22Rv1 (cell line): Measurements from ENCODE around the gene KRTAP5-5.
"Not testable (repeated sequence)": the region's sequence is repeated elsewhere in the genome, so short reads cannot be mapped to it uniquely, and the experiment has no call there.

ENCODE experiments used
- ZFX ChIP-seq: fragments of 450-650 bp; IDR thresholded peaks from 2 replicates; pipeline ENCODE4 v1.6.1; 2017; ENCODE audit warnings: antibody characterized with exemption, borderline replicate concordance
- TF ChIP-seq, protein P1 (sequence below): fragments of 450-650 bp; IDR thresholded peaks from 2 replicates; pipeline ENCODE4 v1.5.1; 2017; ENCODE audit warnings: mild to moderate bottlenecking

DNA sequence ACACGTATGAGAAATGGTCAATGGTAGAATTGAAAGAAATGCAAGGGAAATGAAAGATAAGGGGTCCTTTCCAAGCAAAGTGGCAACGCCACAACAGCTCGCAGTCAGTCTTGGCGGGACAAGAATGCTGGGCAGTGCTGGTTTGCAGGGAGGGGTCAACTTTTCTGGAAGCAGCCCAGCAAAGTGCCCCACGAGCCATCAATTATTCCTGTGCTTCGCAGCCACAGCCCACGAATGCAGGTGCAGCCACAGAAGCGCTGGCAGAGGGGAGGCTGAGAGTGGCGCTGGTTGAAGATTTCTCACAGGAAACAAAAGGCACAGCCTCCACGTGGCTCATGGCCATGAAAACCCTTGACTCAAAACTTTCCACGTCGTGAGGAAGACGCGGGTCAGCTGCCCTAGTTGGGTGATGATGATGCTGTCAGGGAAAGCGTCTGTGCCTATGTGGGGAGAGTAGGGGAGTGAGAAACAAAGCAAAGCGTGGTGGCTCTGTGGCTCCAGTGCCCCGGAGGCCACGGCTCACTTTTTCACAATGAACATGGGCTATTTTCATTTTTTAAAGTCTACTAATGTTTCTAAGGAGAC, 33.2 kb downstream of the KRTAP5-5 start:
- TF ChIP-seq, protein P1, sequence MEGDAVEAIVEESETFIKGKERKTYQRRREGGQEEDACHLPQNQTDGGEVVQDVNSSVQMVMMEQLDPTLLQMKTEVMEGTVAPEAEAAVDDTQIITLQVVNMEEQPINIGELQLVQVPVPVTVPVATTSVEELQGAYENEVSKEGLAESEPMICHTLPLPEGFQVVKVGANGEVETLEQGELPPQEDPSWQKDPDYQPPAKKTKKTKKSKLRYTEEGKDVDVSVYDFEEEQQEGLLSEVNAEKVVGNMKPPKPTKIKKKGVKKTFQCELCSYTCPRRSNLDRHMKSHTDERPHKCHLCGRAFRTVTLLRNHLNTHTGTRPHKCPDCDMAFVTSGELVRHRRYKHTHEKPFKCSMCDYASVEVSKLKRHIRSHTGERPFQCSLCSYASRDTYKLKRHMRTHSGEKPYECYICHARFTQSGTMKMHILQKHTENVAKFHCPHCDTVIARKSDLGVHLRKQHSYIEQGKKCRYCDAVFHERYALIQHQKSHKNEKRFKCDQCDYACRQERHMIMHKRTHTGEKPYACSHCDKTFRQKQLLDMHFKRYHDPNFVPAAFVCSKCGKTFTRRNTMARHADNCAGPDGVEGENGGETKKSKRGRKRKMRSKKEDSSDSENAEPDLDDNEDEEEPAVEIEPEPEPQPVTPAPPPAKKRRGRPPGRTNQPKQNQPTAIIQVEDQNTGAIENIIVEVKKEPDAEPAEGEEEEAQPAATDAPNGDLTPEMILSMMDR: not testable (repeated sequence)
- not testable (repeated sequence) for TF ChIP-seq ZFX
